ENCODE measurements around the gene RNASE4.

The RNASE4 gene

GRCh38 chr14:20682435-20683124 is 1.8 kb upstream of the RNASE4 start:
- TF ChIP-seq, protein P1, sequence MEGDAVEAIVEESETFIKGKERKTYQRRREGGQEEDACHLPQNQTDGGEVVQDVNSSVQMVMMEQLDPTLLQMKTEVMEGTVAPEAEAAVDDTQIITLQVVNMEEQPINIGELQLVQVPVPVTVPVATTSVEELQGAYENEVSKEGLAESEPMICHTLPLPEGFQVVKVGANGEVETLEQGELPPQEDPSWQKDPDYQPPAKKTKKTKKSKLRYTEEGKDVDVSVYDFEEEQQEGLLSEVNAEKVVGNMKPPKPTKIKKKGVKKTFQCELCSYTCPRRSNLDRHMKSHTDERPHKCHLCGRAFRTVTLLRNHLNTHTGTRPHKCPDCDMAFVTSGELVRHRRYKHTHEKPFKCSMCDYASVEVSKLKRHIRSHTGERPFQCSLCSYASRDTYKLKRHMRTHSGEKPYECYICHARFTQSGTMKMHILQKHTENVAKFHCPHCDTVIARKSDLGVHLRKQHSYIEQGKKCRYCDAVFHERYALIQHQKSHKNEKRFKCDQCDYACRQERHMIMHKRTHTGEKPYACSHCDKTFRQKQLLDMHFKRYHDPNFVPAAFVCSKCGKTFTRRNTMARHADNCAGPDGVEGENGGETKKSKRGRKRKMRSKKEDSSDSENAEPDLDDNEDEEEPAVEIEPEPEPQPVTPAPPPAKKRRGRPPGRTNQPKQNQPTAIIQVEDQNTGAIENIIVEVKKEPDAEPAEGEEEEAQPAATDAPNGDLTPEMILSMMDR (IDR thresholded peaks at IDR 0.05; ENCODE audit: low read depth, low read length): no peak
- peak overlapping the region; percentile 82 to 91 for H3K4me3 ChIP-seq (replicated peaks in 1 of 2; ENCODE audit: low read depth in 2 of 2, low read length in 2 of 2)
- peak; percentile 95 to 96 for DNase-seq (ENCODE audit: low read depth in 2 of 2)

DNA sequence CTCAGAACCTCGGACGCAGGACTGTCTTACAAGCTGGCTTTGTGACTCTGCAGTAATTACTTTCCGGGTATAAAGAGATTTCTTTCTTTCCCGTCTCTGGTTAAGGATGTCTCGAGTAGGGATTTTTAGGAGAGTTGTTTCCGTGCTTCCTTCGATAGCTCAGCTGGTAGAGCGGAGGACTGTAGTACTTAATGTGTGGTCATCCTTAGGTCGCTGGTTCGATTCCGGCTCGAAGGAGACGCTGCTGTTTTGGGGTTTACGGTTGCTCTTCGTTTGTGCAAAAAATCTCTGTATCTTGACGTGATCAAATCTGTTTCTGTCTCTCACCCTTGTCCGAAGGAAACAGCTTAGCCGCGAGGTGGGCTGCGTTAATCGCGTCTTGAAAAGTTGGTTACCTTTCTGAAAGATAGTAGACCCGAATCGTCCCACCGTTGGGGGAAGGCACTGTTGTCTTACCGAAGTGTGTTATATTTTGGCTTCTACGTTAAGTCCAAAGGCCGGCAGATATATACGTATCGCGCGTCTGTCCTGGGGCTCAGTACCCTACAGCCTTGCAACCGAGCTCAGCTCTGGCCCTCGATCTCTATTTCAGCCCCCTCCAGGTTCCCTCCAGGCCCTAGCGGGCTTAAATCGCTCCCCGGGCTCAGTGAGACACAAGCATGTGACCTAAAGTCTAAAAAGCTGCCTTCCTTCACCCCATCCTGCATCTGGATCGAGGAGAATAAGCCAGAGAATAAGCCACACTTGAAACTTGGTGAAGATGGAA is 1.1 kb upstream of the RNASE4 start:
- TF ChIP-seq, protein P1 (IDR thresholded peaks at IDR 0.05; ENCODE audit: low read depth, low read length): no peak
- DNase-seq (ENCODE audit: low read depth in 2 of 2): peak; percentile 91 to 97
- peak overlapping the region; percentile 82 to 91 for H3K4me3 ChIP-seq (replicated peaks in 1 of 2; ENCODE audit: low read depth in 2 of 2, low read length in 2 of 2)

GRCh38 chr14:20684662-20685456 is 499 bp downstream of the RNASE4 start:
- peak; percentile 64 to 74 for DNase-seq (ENCODE audit: low read depth in 2 of 2)
- TF ChIP-seq, protein P1 (IDR thresholded peaks at IDR 0.05; ENCODE audit: low read depth, low read length): no peak

GRCh38 chr14:20686386-20687143 is 2.2 kb downstream of the RNASE4 start:
- TF ChIP-seq, protein P1 (IDR thresholded peaks at IDR 0.05; ENCODE audit: low read depth, low read length): no peak
- DNase-seq (ENCODE audit: low read depth in 2 of 2): no peak
- no peak overlapping the region for H3K4me3 ChIP-seq (replicated peaks in 1 of 2; ENCODE audit: low read depth in 2 of 2, low read length in 2 of 2)

More at GRCh38 chr14:20684662-20685456, 499 bp downstream of the RNASE4 start:
- H3K4me3 ChIP-seq (replicated peaks in 1 of 2; ENCODE audit: low read depth in 2 of 2, low read length in 2 of 2): peak overlapping the region; percentile 82 to 91

DNA sequence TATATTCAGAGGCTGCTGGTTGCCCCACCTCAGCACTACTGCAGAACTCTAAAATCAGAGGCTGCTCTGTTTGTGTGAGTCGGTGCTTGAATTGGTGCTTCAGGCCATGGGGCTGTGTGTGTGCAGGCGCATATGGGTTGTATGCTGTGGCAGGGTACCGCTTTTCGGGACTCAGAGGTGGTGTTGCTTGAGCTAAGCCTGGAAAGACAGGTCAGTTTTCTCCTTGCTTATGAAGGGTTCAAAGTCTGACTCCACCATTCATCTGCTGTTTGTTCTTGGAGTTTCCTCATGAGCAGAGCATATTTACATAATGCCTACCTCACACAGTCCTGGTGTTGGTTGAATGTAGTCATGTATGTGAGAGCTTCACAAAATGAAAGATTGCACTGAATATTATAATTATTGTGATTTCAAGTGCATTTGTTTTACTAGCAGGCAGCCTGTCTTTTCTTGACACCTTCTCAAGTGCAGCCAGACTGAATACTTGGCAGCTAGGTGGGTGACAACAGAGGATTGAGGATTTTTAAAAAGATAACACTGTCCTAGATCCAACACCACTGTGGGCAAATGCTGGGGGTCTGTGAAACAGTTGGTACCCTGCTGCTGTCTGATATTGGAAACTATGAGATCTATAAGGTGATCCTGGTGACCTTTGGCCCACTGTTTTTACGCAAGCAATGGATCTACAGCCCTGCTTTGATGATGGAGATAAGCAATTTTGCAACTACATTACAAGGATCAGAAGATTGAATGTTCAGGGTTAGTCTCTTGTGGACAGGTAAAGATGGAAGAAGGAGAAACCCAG is 3.2 kb downstream of the RNASE4 start:
- TF ChIP-seq, protein P1 (IDR thresholded peaks at IDR 0.05; ENCODE audit: low read depth, low read length): no peak
- DNase-seq (ENCODE audit: low read depth in 2 of 2): no peak
- no peak overlapping the region for H3K4me3 ChIP-seq (replicated peaks in 1 of 2; ENCODE audit: low read depth in 2 of 2, low read length in 2 of 2)

All from cardiac fibroblast (primary cell).